Measurements from ENCODE around the gene XRCC3. TPM values are rescaled to one million over a fixed set of nuclear protein-coding genes. Genes with fewer than 3 reads are reported as not detected.

XRCC3 gene
- total RNA-seq, 1 donor from 2014 or later = 6.1 TPM

DNA sequence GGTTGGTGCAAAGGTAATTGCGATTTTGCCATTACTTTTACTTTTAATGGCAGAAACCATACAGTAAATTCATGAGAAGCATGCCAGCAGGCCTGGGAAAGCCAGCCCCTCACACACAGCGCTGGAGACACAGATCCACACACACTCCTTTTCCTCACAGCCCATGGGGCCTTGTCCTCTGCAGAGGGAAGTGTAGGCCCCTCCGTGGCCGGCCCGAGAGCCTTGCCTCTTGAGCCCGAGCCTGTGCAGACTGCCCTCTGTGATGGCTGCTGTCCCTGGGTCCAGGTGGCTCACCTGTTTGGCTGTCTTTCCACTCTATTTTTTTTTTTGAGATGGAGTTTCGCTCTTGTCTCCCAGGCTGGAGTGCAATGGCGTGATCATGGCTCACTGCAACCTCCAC, 39.3 kb downstream of the XRCC3 start:
- peaks cover 35% of the 10 kb centered on the region for H3K36me3 ChIP-seq (ENCODE audit: control insufficient read depth, insufficient read depth, low read length)
- DNase-seq (ENCODE audit: low read depth) (no peak), FAIRE-seq (no peak)
- no peaks in the 10 kb centered on the region for H3K27me3 ChIP-seq (ENCODE audit: control insufficient read depth, insufficient read depth, low read length)
- TF ChIP-seq, protein P1, sequence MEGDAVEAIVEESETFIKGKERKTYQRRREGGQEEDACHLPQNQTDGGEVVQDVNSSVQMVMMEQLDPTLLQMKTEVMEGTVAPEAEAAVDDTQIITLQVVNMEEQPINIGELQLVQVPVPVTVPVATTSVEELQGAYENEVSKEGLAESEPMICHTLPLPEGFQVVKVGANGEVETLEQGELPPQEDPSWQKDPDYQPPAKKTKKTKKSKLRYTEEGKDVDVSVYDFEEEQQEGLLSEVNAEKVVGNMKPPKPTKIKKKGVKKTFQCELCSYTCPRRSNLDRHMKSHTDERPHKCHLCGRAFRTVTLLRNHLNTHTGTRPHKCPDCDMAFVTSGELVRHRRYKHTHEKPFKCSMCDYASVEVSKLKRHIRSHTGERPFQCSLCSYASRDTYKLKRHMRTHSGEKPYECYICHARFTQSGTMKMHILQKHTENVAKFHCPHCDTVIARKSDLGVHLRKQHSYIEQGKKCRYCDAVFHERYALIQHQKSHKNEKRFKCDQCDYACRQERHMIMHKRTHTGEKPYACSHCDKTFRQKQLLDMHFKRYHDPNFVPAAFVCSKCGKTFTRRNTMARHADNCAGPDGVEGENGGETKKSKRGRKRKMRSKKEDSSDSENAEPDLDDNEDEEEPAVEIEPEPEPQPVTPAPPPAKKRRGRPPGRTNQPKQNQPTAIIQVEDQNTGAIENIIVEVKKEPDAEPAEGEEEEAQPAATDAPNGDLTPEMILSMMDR (IDR thresholded peaks at IDR 0.05; ENCODE audit: insufficient read depth, low read length, severe bottlenecking) = no peak
- no peak overlapping the region for H3K4me3 ChIP-seq (ENCODE audit: low read depth, low read length)

DNA sequence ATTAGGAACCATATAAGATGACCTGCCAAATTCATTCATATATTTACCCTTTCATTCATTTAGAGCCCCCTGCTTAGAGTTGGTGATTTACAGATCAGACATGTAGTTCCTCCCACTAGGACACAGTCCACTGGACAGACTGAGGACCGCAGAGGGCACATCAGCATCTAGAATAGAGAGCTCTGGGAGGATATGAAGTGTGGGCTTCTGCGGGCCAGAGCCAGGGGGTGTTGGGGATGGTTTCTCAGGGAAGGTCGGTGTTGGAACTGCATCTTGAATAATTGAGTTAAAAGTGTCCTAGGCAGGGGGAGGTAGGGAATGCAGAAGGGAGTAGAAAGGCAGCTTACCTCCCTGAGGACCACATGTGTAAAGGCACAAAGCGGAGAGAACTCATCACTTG, 43.3 kb downstream of the XRCC3 start:
- FAIRE-seq (no peak), DNase-seq (ENCODE audit: low read depth) (no peak)
- no peaks in the 10 kb centered on the region for H3K27me3 ChIP-seq (ENCODE audit: control insufficient read depth, insufficient read depth, low read length)
- peaks cover 24% of the 10 kb centered on the region for H3K36me3 ChIP-seq (ENCODE audit: control insufficient read depth, insufficient read depth, low read length)
- TF ChIP-seq, protein P1 (IDR thresholded peaks at IDR 0.05; ENCODE audit: insufficient read depth, low read length, severe bottlenecking) = no peak
- H3K4me3 ChIP-seq (ENCODE audit: low read depth, low read length) = no peak overlapping the region

DNA sequence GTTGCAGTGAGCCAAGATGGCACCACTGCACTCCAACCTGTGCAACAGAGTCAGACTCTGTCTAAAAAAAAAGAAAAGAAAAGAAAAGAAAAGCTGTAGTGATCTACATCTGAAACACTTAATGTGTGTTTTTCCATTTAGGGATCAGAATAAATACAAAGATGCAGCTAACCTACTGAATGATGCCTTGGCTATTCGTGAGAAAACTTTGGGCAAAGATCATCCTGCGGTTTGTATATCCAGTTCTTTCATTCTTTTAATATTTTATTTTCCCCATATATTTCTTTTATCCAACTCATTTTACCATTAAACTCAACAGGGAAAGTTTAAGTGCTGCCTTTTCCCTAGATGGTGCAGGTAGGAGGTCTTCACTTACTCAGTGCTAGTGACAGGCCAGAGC, 45.9 kb downstream of the XRCC3 start:
- Histone ChIP-seq H3K4me3 (ENCODE audit: low read depth, low read length) (no peak overlapping the region), H3K27me3 (ENCODE audit: control insufficient read depth, insufficient read depth, low read length) (no peaks in the 10 kb centered on the region), H3K36me3 (ENCODE audit: control insufficient read depth, insufficient read depth, low read length) (peaks cover 14% of the 10 kb centered on the region)
- no peak for DNase-seq (ENCODE audit: low read depth)
- TF ChIP-seq, protein P1 (IDR thresholded peaks at IDR 0.05; ENCODE audit: insufficient read depth, low read length, severe bottlenecking) = no peak
- no peak for FAIRE-seq

DNA sequence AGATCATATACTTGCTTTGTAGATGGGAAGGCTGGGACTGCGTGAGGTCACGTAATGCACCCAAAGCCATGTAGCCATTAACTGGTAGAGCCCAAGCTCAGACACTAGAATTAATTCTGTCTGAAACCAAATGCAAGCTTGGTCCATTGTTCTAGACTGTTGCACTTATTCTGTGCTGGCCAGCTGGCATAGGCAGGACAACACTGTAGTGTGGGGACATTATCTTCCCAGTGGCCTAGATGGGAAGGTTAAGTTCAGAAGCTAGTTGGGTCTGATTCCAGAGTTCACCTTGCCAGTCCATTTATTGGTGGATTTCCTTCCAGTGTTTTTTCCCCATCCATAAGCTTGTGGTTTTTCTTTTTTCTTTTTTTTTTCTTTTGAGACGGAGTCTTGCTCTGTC, 47.1 kb downstream of the XRCC3 start:
- H3K27me3 ChIP-seq (ENCODE audit: control insufficient read depth, insufficient read depth, low read length) = no peaks in the 10 kb centered on the region
- FAIRE-seq (no peak), DNase-seq (ENCODE audit: low read depth) (no peak)
- peaks cover 17% of the 10 kb centered on the region for H3K36me3 ChIP-seq (ENCODE audit: control insufficient read depth, insufficient read depth, low read length)
- TF ChIP-seq, protein P1 (IDR thresholded peaks at IDR 0.05; ENCODE audit: insufficient read depth, low read length, severe bottlenecking) = no peak
- no peak overlapping the region for H3K4me3 ChIP-seq (ENCODE audit: low read depth, low read length)

DNA sequence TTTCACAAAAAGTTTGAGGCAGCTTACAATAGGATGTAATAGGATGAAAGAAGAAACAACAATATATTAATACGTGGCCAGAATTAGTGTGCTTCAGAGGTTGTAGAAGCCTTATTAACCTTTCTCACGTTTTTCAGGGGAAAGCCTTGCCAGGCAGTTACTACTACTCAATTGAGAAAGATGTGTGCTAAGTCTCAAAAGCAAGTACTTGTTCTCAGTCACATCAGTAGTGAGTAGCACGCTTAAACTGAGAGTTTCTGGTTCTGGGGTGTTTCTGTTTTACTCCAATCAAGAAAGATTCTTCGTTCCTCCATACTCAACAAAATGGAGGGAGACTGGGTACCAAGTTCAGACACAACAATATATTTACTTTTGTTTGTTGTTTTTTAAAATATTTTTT, 47.6 kb downstream of the XRCC3 start:
- TF ChIP-seq, protein P1 (IDR thresholded peaks at IDR 0.05; ENCODE audit: insufficient read depth, low read length, severe bottlenecking) = no peak
- Histone ChIP-seq H3K4me3 (ENCODE audit: low read depth, low read length) (no peak overlapping the region), H3K27me3 (ENCODE audit: control insufficient read depth, insufficient read depth, low read length) (no peaks in the 10 kb centered on the region), H3K36me3 (ENCODE audit: control insufficient read depth, insufficient read depth, low read length) (peaks cover 17% of the 10 kb centered on the region)
- FAIRE-seq = no peak
- DNase-seq (ENCODE audit: low read depth) = no peak

DNA sequence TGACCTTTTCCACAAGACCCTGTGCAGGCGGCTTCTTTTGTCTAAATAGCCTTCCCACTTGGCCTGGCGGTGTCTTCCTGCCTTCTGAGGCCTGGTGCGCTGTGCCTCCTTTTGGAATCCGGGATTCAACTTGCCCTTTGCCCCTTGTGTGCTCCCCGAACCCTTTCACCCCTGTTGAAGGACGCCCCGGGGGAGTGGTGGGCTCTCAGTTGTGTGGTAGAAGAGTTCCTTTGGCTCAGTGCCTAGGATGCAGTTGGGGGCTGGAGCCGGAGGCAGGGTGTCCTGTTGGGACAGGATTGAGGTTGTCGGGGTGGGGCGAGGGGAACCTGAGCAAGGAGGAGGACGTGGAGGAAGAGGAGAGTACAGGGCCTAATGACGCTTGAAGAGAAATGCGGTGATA, 51.7 kb downstream of the XRCC3 start:
- Histone ChIP-seq H3K27me3 (ENCODE audit: control insufficient read depth, insufficient read depth, low read length) (no peaks in the 10 kb centered on the region), H3K4me3 (ENCODE audit: low read depth, low read length) (no peak overlapping the region), H3K36me3 (ENCODE audit: control insufficient read depth, insufficient read depth, low read length) (peaks cover 29% of the 10 kb centered on the region)
- no peak for DNase-seq (ENCODE audit: low read depth)
- TF ChIP-seq, protein P1 (IDR thresholded peaks at IDR 0.05; ENCODE audit: insufficient read depth, low read length, severe bottlenecking) = no peak
- FAIRE-seq = no peak

Data from bronchial epithelial cell (primary cell).